ENCODE measurements around the gene SVBP. TPM values are rescaled to one million over a fixed set of nuclear protein-coding genes. Genes with fewer than 3 reads are reported as not detected.
A peak's percentile ranks its signal among the peaks of the same experiment; 100 is the strongest.
"Not testable (repeated sequence)": the region's sequence is repeated elsewhere in the genome, so short reads cannot be mapped to it uniquely, and the experiment has no call there.

Gene SVBP
- total RNA-seq, 1 donor, result 17.0 TPM

GRCh38 chr1:42856554-42856953, 39.4 kb upstream of the SVBP start:
- not testable (repeated sequence) for H3K36me3 ChIP-seq (ENCODE audit: insufficient read depth, low read length); H3K4me3 ChIP-seq (ENCODE audit: insufficient read depth, low read length); DNase-seq (ENCODE audit: insufficient read length, low spot score, missing footprints)

GRCh38 chr1:42853116-42853884, 36.1 kb upstream of the SVBP start:
- Histone ChIP-seq H3K9me3 (ENCODE audit: low read depth, low read length) (peaks cover 12% of the 10 kb centered on the region), H3K4me3 (ENCODE audit: insufficient read depth, low read length) (no peak overlapping the region), H3K27me3 (ENCODE audit: insufficient read depth, low read length) (no peaks in the 10 kb centered on the region), H3K36me3 (ENCODE audit: insufficient read depth, low read length) (peaks cover 28% of the 10 kb centered on the region), H3K4me1 (ENCODE audit: insufficient read depth, low read length) (no peaks in the 10 kb centered on the region), H3K27ac (ENCODE audit: low read depth, low read length) (no peak overlapping the region), H2AFZ (ENCODE audit: low read length) (no peak overlapping the region), H3K4me2 (ENCODE audit: insufficient read depth, low read length) (no peak overlapping the region), H4K20me1 (ENCODE audit: insufficient read depth, low read length) (no peaks in the 10 kb centered on the region), H3K79me2 (ENCODE audit: insufficient read depth, low read length) (no peaks in the 10 kb centered on the region)
- no peak for TF ChIP-seq CTCF (IDR thresholded peaks at IDR 0.05; ENCODE audit: extremely low read depth, low read depth, low read length)
- DNase-seq (ENCODE audit: insufficient read length, low spot score, missing footprints), result no peak

More at GRCh38 chr1:42856554-42856953, 39.4 kb upstream of the SVBP start:
- not testable (repeated sequence) for H4K20me1 ChIP-seq (ENCODE audit: insufficient read depth, low read length); H3K4me1 ChIP-seq (ENCODE audit: insufficient read depth, low read length); H3K27me3 ChIP-seq (ENCODE audit: insufficient read depth, low read length); H3K27ac ChIP-seq (ENCODE audit: low read depth, low read length); H3K79me2 ChIP-seq (ENCODE audit: insufficient read depth, low read length); H2AFZ ChIP-seq (ENCODE audit: low read length); H3K9me3 ChIP-seq (ENCODE audit: low read depth, low read length); H3K4me2 ChIP-seq (ENCODE audit: insufficient read depth, low read length)

GRCh38 chr1:42852608-42852980, 35.4 kb upstream of the SVBP start:
- Histone ChIP-seq H2AFZ (ENCODE audit: low read length) (no peak overlapping the region), H3K27ac (ENCODE audit: low read depth, low read length) (no peak overlapping the region), H3K36me3 (ENCODE audit: insufficient read depth, low read length) (peaks cover 28% of the 10 kb centered on the region), H3K4me2 (ENCODE audit: insufficient read depth, low read length) (no peak overlapping the region), H4K20me1 (ENCODE audit: insufficient read depth, low read length) (no peaks in the 10 kb centered on the region), H3K79me2 (ENCODE audit: insufficient read depth, low read length) (peaks cover 4% of the 10 kb centered on the region), H3K9me3 (ENCODE audit: low read depth, low read length) (peaks cover 12% of the 10 kb centered on the region), H3K4me1 (ENCODE audit: insufficient read depth, low read length) (peaks cover 3% of the 10 kb centered on the region), H3K4me3 (ENCODE audit: insufficient read depth, low read length) (no peak overlapping the region), H3K27me3 (ENCODE audit: insufficient read depth, low read length) (no peaks in the 10 kb centered on the region)
- TF ChIP-seq CTCF (IDR thresholded peaks at IDR 0.05; ENCODE audit: extremely low read depth, low read depth, low read length), result no peak
- peak; percentile 74 for DNase-seq (ENCODE audit: insufficient read length, low spot score, missing footprints)

- no peak for DNase-seq (ENCODE audit: insufficient read length, low spot score, missing footprints)
- TF ChIP-seq CTCF (IDR thresholded peaks at IDR 0.05; ENCODE audit: extremely low read depth, low read depth, low read length), result no peak
- peaks cover 12% of the 10 kb centered on the region for H3K9me3 ChIP-seq (ENCODE audit: low read depth, low read length)
These were observed 34.9 kb upstream of the SVBP start for GRCh38 chr1:42851960-42852607.

More at GRCh38 chr1:42851960-42852607, 34.9 kb upstream of the SVBP start:
- Histone ChIP-seq H2AFZ (ENCODE audit: low read length) (no peak overlapping the region), H3K27ac (ENCODE audit: low read depth, low read length) (no peak overlapping the region), H3K27me3 (ENCODE audit: insufficient read depth, low read length) (no peaks in the 10 kb centered on the region), H4K20me1 (ENCODE audit: insufficient read depth, low read length) (peaks cover 4% of the 10 kb centered on the region), H3K4me3 (ENCODE audit: insufficient read depth, low read length) (no peak overlapping the region), H3K4me2 (ENCODE audit: insufficient read depth, low read length) (no peak overlapping the region), H3K4me1 (ENCODE audit: insufficient read depth, low read length) (peaks cover 9% of the 10 kb centered on the region), H3K79me2 (ENCODE audit: insufficient read depth, low read length) (peaks cover 10% of the 10 kb centered on the region), H3K36me3 (ENCODE audit: insufficient read depth, low read length) (peaks cover 28% of the 10 kb centered on the region)

All from osteoblast (primary cell).